Muscle of back (tissue), 11 donors: ENCODE measurements around the gene WRAP73. TPM values are rescaled to one million over a fixed set of nuclear protein-coding genes. Genes with fewer than 3 reads are reported as not detected.
A peak's percentile ranks its signal among the peaks of the same experiment; 100 is the strongest.
"Not testable (repeated sequence)": the region's sequence is repeated elsewhere in the genome, so short reads cannot be mapped to it uniquely, and the experiment has no call there.

Experiments used
- DNase-seq, 3 donors: peaks; one replicate each; pipeline versions ENCODE4 v3.0.0 to v3.0.0-alpha.2; 2013
- polyA plus RNA-seq, 10 donors: library from polyadenylated mRNA; unstranded; fragments of 120-200 nt; gene quantifications; one replicate each; pipeline ENCODE4 v1.2.1, GENCODE V29; 2013; ENCODE audit not compliant: insufficient read length in 10 of 10

WRAP73 gene
- polyA plus RNA-seq, 10 donors = 10.1 to 12.3 (median 11.7) TPM

- no peak for DNase-seq
Observed at GRCh38 chr1:3599286-3599811, 50.6 kb downstream of the WRAP73 start.

- no peak for DNase-seq
Observed at GRCh38 chr1:3598522-3599285, 51.2 kb downstream of the WRAP73 start.

GRCh38 chr1:3598051-3598491 is 51.8 kb downstream of the WRAP73 start:
- peak; percentile 33 to 89 (median 76) for DNase-seq

- DNase-seq = no peak
Observed at GRCh38 chr1:3597599-3597964, 52.3 kb downstream of the WRAP73 start.

GRCh38 chr1:3596663-3597598 is 53.0 kb downstream of the WRAP73 start:
- DNase-seq = no peak

- DNase-seq = no peak
Observed at GRCh38 chr1:3595949-3596348, 54.0 kb downstream of the WRAP73 start.

- DNase-seq = no peak
Observed at GRCh38 chr1:3594706-3595377, 55.1 kb downstream of the WRAP73 start.

- no peak for DNase-seq
Observed at GRCh38 chr1:3593745-3594144, 56.2 kb downstream of the WRAP73 start.

- no peak for DNase-seq
Observed at GRCh38 chr1:3593334-3593733, 56.6 kb downstream of the WRAP73 start.

- DNase-seq = no peak
Observed at GRCh38 chr1:3590951-3591865, 58.7 kb downstream of the WRAP73 start.

- DNase-seq = no peak
Observed at GRCh38 chr1:3590139-3590763, 59.7 kb downstream of the WRAP73 start.

- DNase-seq = no peak
Observed at GRCh38 chr1:3588395-3588794, 61.5 kb downstream of the WRAP73 start.

- DNase-seq = no peak
Observed at GRCh38 chr1:3586986-3587759, 62.7 kb downstream of the WRAP73 start.

GRCh38 chr1:3585940-3586568 is 63.8 kb downstream of the WRAP73 start:
- no peak for DNase-seq

- DNase-seq = not testable (repeated sequence)
Observed at GRCh38 chr1:3585353-3585868, 64.5 kb downstream of the WRAP73 start.

- DNase-seq = no peak
Observed at GRCh38 chr1:3584915-3585314, 65.0 kb downstream of the WRAP73 start.

- DNase-seq = not testable (repeated sequence)
Observed at GRCh38 chr1:3583751-3584150, 66.2 kb downstream of the WRAP73 start.

- peak in 1 of 3 donors; percentile 42 for DNase-seq
Observed at GRCh38 chr1:3581296-3582036, 68.4 kb downstream of the WRAP73 start.
